Activated gamma-delta T cell (primary cell): Measurements from ENCODE around the gene VCX2.
"Not testable (repeated sequence)": the region's sequence is repeated elsewhere in the genome, so short reads cannot be mapped to it uniquely, and the experiment has no call there.

Experiments
- DNase-seq: peaks from one replicate; lab custom pipeline; 2025; lab: John Stamatoyannopoulos, UW
- total RNA-seq, 2 donors: gene quantifications; one replicate each; lab custom pipeline; 2026; lab: John Stamatoyannopoulos, UW

The VCX2 gene
- total RNA-seq = 0 reads per million in 2 donors

- DNase-seq = not testable (repeated sequence)
Observed at GRCh38 chrX:8171169-8171568, at the start of gene VCX2. VCX2 (minus strand) TSS chrX:8171267; CDS start chrX:8170643, 624 bp downstream.

DNA sequence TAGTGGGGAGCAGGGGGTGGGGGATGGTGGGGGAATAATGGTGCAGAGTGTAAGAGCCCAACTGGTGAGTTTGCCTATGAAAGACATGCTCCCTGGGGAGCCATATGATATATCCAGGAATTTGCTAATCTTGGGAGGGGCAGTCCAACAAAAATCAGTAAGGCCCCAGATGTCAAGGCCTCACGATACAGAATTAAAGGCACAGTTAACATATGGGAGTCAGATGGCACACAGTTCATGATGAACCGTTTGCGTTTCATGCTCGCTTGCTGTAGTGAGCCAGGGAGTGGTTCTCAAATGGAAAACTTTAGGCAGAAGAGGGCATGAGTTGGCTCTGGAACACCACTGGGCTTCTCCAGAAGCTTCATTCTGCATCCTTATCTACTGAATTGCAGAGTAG is 33.9 kb upstream of the VCX2 start:
- no peak for DNase-seq

- DNase-seq = no peak
Observed at GRCh38 chrX:8204169-8204935, 33.3 kb upstream of the VCX2 start.

DNA sequence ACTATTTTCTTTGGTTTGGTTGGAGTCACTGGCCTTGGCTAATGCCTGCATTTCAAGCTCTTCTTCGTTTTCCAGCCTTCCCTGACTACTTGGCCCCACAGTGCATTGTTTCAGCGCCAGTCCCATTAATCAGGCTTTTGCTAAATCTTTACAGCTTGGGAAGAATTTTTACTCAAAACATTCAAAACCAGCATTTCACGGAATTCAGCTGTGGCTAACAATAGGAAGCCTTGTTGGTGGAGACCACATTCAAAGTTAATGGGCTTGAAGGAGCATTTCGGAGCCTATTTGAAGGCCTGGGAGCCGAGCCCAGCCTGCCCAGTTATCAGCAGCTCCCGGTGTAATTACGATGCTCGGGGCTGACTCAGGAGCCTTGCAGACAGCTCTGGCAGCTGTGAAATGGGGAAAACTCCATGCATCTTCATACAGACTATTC is 30.8 kb upstream of the VCX2 start:
- no peak for DNase-seq

- no peak for DNase-seq
Observed at GRCh38 chrX:8196776-8197175, 25.7 kb upstream of the VCX2 start.

DNA sequence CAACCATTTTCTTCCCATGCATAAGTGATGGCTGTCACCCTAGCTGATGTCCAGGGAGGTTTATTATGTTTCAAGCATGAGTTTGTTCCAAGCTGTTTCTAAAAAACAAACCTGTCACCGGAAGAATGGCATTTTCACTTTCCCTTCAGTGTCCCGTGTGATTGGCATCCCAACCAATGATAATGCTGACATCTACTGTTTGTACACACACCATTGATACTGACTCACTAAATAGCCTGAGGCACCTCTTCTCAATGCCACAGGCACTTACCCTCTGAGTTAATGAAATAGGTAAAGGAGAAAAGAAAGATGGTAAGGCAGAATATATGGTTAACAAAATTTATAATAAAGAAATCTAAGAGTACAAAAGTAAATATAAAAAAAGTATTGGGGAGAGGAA is 23.1 kb upstream of the VCX2 start:
- DNase-seq = no peak

DNA sequence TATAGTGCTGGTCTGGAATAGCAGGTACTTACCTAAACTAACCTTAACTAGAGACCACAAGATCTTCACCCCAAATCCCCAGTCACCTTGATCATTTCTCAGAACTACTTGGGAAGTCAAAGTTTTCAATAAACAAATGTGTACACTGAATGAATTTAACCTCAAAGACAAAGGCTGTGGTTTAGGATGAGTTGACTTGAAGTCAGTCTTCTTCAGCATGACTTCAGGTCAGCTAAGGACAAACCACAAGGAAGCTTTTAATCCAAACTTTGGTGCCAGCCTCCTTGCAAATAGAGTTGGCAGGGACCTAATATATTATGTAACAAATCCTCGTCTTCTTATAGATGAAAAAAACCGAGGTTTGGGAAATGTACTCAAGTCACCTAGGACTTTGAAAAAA is 21.2 kb upstream of the VCX2 start:
- DNase-seq = no peak

DNA sequence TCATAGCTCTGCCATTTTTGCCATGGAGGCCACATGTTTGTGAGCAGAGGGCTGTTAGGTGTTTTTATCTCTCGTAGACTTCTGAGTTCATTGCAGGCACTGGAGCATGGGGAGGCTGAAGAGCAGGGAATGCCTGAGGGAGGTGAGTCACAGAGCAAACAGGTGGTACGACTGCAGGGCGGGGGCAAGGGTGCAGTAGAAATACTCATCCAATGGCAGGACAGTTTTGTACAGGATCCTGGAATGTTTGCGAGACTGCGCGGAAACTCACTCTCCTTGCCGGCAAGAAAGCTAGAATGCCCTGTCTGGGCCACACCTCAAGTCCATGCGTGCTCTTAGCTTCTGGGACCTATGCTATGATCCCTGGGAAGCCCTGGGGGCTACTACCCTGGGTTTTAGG is 20.0 kb upstream of the VCX2 start:
- no peak for DNase-seq

GRCh38 chrX:8190341-8190830 is 19.3 kb upstream of the VCX2 start:
- DNase-seq = no peak

- DNase-seq = no peak
Observed at GRCh38 chrX:8189096-8189830, 18.2 kb upstream of the VCX2 start.

- no peak for DNase-seq
Observed at GRCh38 chrX:8183346-8183745, 12.3 kb upstream of the VCX2 start.

DNA sequence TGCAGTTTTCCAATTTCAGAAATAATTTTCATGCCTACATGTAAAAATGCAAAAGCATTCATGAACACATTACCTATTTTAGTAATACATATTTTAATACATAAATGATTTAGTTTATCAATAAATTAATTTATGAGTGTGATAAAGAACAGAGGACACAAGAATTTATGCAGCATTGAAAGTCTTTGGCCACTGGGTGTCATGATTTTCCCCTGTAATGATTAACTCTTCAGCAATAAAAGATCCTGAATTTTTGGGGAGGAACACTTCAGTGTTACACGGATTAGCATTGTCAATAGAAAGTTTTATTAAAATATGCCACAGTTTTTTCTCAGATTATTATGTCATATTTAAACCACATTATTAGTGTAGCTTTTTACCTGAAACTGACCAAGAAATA is 8.6 kb upstream of the VCX2 start:
- no peak for DNase-seq

- not testable (repeated sequence) for DNase-seq
Observed at GRCh38 chrX:8154011-8154410, 17.1 kb downstream of the VCX2 start.

DNA sequence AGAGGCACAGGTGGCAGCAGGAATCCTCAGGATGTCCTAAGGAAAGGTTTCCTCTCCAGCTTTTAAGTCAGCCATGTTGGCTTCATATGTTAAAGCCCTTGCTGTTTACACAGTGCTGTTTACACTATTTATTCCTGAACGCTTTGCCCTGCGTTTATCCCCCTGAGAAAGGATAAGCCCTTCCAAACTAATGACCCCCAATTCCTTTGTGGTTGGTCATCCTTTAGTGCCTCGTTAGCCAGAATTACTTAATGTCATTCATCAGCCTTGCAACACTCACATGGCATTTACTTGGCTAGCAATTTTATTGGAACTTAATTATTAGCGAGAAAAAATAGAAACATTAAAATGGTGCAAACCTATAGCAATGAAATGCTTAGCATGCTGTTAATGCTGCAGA is 23.8 kb downstream of the VCX2 start:
- no peak for DNase-seq

DNA sequence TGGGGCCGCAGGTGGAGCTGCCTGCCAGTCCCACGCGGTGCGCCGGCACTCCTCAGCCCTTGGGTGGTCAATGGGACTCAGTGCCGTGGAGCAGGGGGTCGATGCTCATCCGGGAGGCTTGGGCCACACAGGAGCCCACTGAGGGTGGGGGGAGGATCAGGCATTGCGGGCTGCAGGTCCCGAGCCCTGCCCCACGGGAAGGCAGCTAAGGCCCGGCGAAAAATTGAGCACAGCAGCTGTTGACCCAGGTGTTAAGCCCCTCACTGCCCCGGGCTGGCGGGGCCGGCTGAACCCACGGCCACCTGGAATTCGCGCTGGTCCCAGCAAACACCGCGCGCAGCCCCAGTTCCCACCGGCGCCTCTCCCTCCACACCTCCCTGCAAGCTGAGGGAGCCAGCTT is 26.1 kb downstream of the VCX2 start:
- no peak for DNase-seq

- no peak for DNase-seq
Observed at GRCh38 chrX:8141896-8142295, 29.2 kb downstream of the VCX2 start.

DNA sequence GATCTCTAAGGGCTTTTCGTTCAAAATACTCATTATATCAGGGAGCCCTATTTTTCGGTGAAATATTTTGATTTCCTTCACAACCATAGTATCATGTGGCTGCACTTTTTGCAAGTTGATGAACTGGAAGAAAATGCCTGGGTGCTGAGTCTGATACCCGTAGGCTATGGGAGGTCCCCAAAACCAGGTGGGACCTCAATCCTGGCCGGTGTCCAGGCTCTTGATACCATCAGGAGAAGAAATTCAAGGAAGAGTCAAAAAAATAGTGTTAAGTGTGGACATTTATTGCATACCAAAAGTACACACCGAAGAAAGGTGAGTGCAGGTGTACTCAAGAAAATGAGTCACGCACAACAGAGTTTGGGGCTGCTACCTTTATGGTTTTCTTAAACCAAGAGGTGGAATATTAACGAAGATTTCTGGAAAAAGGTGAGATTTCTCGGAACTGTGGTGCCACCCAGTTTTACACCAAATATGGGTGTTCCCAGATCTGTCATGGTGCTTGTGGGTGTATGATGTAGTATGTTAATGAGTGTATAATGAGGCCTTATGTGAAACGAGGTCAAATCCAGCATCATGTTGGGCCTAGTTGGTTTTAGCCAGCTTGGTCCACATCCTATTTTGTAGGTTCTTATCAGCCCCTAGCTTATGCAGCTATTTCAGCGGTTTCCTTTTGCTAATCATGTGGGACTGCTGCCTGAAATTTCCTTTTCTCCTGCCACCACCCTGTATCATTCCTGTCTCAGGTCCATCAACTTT is 29.9 kb downstream of the VCX2 start:
- no peak for DNase-seq

GRCh38 chrX:8139716-8140115 is 31.4 kb downstream of the VCX2 start:
- DNase-seq = no peak

- DNase-seq = no peak
Observed at GRCh38 chrX:8138252-8138651, 32.8 kb downstream of the VCX2 start.

- no peak for DNase-seq
Observed at GRCh38 chrX:8126648-8127047, 44.4 kb downstream of the VCX2 start.

- no peak for DNase-seq
Observed at GRCh38 chrX:8126092-8126491, 45.0 kb downstream of the VCX2 start.

GRCh38 chrX:8125566-8125965 is 45.5 kb downstream of the VCX2 start:
- no peak for DNase-seq
